ENCODE measurements around the gene ARFGAP1. TPM values are rescaled to one million over a fixed set of nuclear protein-coding genes. Genes with fewer than 3 reads are reported as not detected.

ARFGAP1 gene
- total and polyA plus RNA-seq, 2 of the 8 experiments (the other 6 are each of a cell fraction or from before 2014, with no cell fraction given), result 93.7 to 100 TPM

DNA sequence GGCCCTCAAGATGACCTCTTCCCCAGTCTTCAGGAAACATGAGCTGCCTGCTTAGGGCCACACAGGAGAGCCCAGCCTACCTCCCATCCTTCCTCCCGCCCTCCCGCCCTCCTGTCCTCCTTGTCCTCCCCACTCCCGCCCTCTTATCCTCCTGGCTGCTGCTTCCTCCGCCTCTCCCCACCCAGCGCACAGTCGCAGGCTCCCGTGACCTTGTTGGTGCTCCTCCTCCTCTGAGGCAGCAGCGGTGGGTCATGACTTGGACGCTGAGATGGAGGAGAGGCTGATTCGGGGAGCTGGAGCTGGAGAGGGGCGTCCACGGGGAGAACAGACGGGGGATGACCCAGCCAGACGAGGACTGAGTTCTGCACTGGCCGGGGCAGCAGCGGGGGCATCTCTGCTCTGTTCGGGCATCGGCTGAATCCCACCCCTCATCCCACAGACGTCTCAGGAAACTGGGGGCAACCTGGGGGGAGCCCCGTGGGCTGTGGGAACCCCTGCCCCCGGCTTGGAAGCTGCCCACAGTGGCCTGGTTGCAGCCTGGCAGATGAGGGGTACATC is 56.2 kb downstream of the ARFGAP1 start (continued):
- TF ChIP-seq RBBP5 (IDR thresholded peaks at IDR 0.05; ENCODE audit: borderline replicate concordance, low read depth, low read length), result no peak
- TF ChIP-seq BCL11A (IDR thresholded peaks at IDR 0.05; ENCODE audit: low read depth in 2 of 2, low read length in 2 of 2), result no peak
- TF ChIP-seq, protein P1, sequence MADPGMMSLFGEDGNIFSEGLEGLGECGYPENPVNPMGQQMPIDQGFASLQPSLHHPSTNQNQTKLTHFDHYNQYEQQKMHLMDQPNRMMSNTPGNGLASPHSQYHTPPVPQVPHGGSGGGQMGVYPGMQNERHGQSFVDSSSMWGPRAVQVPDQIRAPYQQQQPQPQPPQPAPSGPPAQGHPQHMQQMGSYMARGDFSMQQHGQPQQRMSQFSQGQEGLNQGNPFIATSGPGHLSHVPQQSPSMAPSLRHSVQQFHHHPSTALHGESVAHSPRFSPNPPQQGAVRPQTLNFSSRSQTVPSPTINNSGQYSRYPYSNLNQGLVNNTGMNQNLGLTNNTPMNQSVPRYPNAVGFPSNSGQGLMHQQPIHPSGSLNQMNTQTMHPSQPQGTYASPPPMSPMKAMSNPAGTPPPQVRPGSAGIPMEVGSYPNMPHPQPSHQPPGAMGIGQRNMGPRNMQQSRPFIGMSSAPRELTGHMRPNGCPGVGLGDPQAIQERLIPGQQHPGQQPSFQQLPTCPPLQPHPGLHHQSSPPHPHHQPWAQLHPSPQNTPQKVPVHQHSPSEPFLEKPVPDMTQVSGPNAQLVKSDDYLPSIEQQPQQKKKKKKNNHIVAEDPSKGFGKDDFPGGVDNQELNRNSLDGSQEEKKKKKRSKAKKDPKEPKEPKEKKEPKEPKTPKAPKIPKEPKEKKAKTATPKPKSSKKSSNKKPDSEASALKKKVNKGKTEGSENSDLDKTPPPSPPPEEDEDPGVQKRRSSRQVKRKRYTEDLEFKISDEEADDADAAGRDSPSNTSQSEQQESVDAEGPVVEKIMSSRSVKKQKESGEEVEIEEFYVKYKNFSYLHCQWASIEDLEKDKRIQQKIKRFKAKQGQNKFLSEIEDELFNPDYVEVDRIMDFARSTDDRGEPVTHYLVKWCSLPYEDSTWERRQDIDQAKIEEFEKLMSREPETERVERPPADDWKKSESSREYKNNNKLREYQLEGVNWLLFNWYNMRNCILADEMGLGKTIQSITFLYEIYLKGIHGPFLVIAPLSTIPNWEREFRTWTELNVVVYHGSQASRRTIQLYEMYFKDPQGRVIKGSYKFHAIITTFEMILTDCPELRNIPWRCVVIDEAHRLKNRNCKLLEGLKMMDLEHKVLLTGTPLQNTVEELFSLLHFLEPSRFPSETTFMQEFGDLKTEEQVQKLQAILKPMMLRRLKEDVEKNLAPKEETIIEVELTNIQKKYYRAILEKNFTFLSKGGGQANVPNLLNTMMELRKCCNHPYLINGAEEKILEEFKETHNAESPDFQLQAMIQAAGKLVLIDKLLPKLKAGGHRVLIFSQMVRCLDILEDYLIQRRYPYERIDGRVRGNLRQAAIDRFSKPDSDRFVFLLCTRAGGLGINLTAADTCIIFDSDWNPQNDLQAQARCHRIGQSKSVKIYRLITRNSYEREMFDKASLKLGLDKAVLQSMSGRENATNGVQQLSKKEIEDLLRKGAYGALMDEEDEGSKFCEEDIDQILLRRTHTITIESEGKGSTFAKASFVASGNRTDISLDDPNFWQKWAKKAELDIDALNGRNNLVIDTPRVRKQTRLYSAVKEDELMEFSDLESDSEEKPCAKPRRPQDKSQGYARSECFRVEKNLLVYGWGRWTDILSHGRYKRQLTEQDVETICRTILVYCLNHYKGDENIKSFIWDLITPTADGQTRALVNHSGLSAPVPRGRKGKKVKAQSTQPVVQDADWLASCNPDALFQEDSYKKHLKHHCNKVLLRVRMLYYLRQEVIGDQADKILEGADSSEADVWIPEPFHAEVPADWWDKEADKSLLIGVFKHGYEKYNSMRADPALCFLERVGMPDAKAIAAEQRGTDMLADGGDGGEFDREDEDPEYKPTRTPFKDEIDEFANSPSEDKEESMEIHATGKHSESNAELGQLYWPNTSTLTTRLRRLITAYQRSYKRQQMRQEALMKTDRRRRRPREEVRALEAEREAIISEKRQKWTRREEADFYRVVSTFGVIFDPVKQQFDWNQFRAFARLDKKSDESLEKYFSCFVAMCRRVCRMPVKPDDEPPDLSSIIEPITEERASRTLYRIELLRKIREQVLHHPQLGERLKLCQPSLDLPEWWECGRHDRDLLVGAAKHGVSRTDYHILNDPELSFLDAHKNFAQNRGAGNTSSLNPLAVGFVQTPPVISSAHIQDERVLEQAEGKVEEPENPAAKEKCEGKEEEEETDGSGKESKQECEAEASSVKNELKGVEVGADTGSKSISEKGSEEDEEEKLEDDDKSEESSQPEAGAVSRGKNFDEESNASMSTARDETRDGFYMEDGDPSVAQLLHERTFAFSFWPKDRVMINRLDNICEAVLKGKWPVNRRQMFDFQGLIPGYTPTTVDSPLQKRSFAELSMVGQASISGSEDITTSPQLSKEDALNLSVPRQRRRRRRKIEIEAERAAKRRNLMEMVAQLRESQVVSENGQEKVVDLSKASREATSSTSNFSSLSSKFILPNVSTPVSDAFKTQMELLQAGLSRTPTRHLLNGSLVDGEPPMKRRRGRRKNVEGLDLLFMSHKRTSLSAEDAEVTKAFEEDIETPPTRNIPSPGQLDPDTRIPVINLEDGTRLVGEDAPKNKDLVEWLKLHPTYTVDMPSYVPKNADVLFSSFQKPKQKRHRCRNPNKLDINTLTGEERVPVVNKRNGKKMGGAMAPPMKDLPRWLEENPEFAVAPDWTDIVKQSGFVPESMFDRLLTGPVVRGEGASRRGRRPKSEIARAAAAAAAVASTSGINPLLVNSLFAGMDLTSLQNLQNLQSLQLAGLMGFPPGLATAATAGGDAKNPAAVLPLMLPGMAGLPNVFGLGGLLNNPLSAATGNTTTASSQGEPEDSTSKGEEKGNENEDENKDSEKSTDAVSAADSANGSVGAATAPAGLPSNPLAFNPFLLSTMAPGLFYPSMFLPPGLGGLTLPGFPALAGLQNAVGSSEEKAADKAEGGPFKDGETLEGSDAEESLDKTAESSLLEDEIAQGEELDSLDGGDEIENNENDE (IDR thresholded peaks at IDR 0.05; ENCODE audit: insufficient replicate concordance, low read length), result no peak
- no peak for TF ChIP-seq MAFK (IDR thresholded peaks at IDR 0.05; ENCODE audit: low read depth, low read length)
- TF ChIP-seq, protein P2, sequence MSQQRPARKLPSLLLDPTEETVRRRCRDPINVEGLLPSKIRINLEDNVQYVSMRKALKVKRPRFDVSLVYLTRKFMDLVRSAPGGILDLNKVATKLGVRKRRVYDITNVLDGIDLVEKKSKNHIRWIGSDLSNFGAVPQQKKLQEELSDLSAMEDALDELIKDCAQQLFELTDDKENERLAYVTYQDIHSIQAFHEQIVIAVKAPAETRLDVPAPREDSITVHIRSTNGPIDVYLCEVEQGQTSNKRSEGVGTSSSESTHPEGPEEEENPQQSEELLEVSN (IDR thresholded peaks at IDR 0.05), result no peak
- TF ChIP-seq, protein P3, sequence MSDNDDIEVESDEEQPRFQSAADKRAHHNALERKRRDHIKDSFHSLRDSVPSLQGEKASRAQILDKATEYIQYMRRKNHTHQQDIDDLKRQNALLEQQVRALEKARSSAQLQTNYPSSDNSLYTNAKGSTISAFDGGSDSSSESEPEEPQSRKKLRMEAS (IDR thresholded peaks at IDR 0.05), result no peak
